GM12874 (cell line): ENCODE results near the gene ORC5.
A peak's percentile ranks its signal among the peaks of the same experiment; 100 is the strongest.

Experiments
- TF ChIP-seq, protein P1 (sequence below): IDR thresholded peaks from 2 replicates; pipeline ENCODE4 v1.5.1; 2011; ENCODE audit warnings: low read depth, mild to moderate bottlenecking, control low read depth, low read length, moderate library complexity; ENCODE audit not compliant: insufficient read depth

The ORC5 gene

DNA sequence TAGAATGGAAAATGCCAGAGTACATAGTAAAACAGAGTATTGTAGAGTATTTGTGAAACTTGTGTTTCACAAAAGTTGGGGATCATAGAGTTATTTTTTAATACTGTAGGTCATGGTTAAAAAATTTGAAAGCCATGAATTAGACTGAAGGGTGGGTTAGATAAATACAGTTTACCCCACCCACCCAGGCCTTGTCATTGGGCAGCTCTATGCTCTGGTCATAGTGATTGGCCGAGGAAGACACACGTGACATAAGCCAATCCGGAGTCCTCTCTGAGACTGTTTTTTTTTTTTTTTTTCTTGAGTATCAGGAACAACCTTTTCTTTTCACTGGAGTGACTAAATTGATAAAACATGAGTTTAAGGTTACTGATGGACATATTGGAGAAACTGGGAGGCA lies 33.3 kb upstream of the ORC5 start:
- TF ChIP-seq, protein P1, sequence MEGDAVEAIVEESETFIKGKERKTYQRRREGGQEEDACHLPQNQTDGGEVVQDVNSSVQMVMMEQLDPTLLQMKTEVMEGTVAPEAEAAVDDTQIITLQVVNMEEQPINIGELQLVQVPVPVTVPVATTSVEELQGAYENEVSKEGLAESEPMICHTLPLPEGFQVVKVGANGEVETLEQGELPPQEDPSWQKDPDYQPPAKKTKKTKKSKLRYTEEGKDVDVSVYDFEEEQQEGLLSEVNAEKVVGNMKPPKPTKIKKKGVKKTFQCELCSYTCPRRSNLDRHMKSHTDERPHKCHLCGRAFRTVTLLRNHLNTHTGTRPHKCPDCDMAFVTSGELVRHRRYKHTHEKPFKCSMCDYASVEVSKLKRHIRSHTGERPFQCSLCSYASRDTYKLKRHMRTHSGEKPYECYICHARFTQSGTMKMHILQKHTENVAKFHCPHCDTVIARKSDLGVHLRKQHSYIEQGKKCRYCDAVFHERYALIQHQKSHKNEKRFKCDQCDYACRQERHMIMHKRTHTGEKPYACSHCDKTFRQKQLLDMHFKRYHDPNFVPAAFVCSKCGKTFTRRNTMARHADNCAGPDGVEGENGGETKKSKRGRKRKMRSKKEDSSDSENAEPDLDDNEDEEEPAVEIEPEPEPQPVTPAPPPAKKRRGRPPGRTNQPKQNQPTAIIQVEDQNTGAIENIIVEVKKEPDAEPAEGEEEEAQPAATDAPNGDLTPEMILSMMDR: no peak

- TF ChIP-seq, protein P1: no peak
Observed at GRCh38 chr7:104240401-104240800, 32.6 kb upstream of the ORC5 start.

DNA sequence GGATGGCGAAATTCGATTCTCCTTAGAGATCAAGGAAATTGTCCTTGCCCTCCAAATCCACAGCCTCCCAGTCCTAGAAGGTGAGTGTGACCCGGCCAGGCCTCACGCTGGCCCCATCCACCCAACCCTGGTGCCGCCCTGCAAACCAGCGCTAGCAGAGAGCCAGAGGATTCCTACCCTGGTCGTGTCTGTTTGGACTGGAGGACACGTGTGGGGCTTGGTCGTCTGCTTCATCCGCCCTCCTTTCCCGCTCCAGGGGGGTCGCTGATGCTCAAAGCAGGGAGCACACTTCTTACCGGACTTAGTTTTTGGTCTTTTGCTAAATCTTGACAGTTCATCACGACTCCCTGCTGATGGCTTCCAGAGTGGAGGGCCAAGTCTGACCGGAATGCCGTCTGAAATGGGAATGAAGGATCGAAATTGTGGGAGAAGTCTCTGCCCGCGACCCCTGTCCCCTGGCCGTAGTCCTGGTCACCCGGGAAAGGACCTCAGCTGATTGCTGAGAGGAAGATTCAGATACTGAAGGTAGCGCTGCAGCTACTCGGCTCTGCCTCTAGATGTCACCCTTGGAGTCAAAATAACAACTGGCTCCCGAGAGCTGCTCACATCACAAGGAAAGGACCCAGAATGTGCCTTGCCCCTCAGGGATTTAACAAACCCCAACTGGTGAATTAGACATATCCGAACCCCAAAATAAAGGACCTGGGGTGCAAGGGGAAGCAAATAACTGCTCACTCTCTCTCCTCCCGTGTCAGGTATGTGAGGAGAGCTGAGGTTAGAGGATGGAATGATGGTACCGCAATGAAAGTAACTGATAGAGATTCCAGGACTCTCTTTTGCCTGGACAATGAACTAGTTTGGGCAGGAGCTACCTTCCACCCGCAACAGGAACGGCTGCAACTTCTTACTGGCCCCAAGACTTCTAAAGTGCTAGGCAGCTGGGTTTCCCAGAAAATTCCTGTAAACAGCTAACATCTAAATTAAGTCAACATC lies 23.5 kb upstream of the ORC5 start:
- TF ChIP-seq, protein P1: peak; percentile 86

- TF ChIP-seq, protein P1: no peak
Observed at GRCh38 chr7:104230606-104231005, 22.8 kb upstream of the ORC5 start.

DNA sequence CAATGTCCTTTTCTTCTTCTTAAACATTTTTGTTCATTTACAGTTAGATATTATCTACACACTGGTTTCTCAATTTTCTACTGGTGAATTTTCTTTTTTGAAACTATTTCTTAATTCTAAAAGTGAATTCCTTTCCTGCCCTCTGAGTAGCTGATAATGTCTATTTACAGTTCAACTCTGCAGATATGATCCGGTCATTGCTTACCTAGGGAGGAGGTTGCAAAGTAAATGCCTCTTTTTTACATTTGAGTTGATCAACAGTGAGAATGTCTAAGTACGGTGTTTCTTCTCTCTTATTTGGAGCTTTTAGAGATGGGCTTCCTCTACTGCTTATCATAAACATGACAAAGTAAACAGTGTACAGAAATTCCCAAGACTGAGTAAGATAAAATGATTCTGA lies 20.6 kb upstream of the ORC5 start:
- TF ChIP-seq, protein P1: no peak

DNA sequence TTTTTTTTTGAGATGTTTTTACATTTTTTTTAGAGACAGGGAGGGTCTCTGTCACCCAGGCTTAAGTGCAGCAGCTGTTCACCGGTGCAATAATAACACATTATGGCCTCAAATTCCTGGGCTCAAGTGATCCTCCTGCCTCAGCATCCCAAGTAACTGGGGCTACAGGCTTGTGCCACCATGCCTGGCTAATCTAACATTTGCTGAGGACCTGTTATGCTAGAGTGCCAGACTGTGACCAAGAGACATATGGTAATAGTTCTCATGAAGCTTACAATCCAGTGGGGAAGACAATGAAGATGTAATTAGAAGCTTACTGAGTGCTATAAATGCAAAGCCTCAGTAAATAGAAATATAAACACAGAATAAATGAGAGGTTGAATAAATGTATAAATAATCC lies 17.6 kb upstream of the ORC5 start:
- TF ChIP-seq, protein P1: no peak

DNA sequence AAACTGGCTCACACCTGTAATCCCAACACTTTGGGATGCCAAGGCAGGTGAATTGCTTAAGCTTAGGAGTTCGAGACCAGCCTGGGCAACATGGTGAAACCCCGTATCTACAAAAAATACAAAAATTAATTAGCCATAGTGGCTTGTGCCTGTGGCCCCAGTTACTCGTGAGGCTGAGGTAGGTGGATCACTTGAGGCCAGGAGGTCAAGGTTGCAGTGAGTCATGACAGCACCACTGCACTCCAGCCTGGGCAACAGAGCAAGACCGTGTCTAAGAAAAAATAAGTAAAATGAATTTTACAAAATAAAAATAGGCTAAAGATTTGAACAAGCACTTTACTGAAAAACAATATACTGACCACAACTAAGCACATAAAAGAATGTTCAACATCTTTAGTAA lies 9.8 kb upstream of the ORC5 start:
- TF ChIP-seq, protein P1: no peak
